Subcutaneous abdominal adipose tissue (tissue), 5 donors: Measurements from ENCODE around the gene CCDC86.
"Not testable (repeated sequence)": the region's sequence is repeated elsewhere in the genome, so short reads cannot be mapped to it uniquely, and the experiment has no call there.

ENCODE experiments used
- H3K27ac ChIP-seq: one replicate; pipeline ENCODE4 v1.7.0; 2013; ENCODE audit warnings: low read depth, mild to moderate bottlenecking, inconsistent platforms, low read length, moderate library complexity
- H3K27me3 ChIP-seq, 5 donors: one replicate each; pipeline ENCODE4 v1.7.0; 2013; ENCODE audit warnings: low read length in 5 of 5, inconsistent platforms in 1 of 5; ENCODE audit not compliant: control insufficient read depth in 5 of 5, insufficient read depth in 4 of 5
- H3K36me3 ChIP-seq, 5 donors: one replicate each; pipeline ENCODE4 v1.7.0; 2013; ENCODE audit warnings: low read length in 5 of 5; ENCODE audit not compliant: control insufficient read depth in 5 of 5, insufficient read depth in 5 of 5
- H3K4me1 ChIP-seq, 5 donors: one replicate each; pipeline ENCODE4 v1.7.0; 2013; ENCODE audit warnings: low read length in 5 of 5, mild to moderate bottlenecking in 3 of 5, moderate library complexity in 1 of 5; ENCODE audit not compliant: control insufficient read depth in 5 of 5, insufficient read depth in 5 of 5
- H3K4me3 ChIP-seq, 5 donors: one replicate each; pipeline ENCODE4 v1.7.0; 2013; ENCODE audit warnings: low read length in 5 of 5, low read depth in 1 of 5
- H3K9ac ChIP-seq, 5 donors: one replicate each; pipeline ENCODE4 v1.7.0; 2013; ENCODE audit warnings: low read length in 5 of 5, mild to moderate bottlenecking in 4 of 5, moderate library complexity in 3 of 5
- H3K9me3 ChIP-seq, 5 donors: one replicate each; pipeline ENCODE4 v1.7.0; 2013; ENCODE audit warnings: low read length in 5 of 5; ENCODE audit not compliant: control insufficient read depth in 5 of 5
- donor health status: healthy.
- donor health status: healthy.
- donor health status: healthy.
- donor health status: healthy.
- donor health status: healthy.

CCDC86 gene

GRCh38 chr11:60810151-60810550 is 31.8 kb upstream of the CCDC86 start:
- peaks cover 0 to 14% (median 0%) of the 10 kb centered on the region in 5 donors for H3K4me1 ChIP-seq
- no peaks in the 10 kb centered on the region for H3K36me3 ChIP-seq
- H3K9me3 ChIP-seq, result no peaks in the 10 kb centered on the region
- H3K27ac ChIP-seq, result no peak overlapping the region
- peaks cover 0 to 7% (median 5%) of the 10 kb centered on the region in 5 donors for H3K27me3 ChIP-seq
- peak overlapping the region in 1 of 5 donors; percentile 6 for H3K9ac ChIP-seq
- no peak overlapping the region for H3K4me3 ChIP-seq

GRCh38 chr11:60810569-60810968 is 31.3 kb upstream of the CCDC86 start:
- H3K27ac ChIP-seq, result no peak overlapping the region
- H3K4me3 ChIP-seq, result no peak overlapping the region
- peak overlapping the region in 1 of 5 donors; percentile 6 for H3K9ac ChIP-seq
- peaks cover 0 to 7% (median 5%) of the 10 kb centered on the region in 5 donors for H3K27me3 ChIP-seq
- H3K36me3 ChIP-seq, result no peaks in the 10 kb centered on the region
- no peaks in the 10 kb centered on the region for H3K9me3 ChIP-seq
- H3K4me1 ChIP-seq, result peaks cover 0 to 14% (median 0%) of the 10 kb centered on the region in 5 donors

- Histone ChIP-seq H3K9ac (no peak overlapping the region), H3K36me3 (no peaks in the 10 kb centered on the region), H3K27ac (no peak overlapping the region), H3K27me3 (peaks cover 0 to 7% (median 5%) of the 10 kb centered on the region in 5 donors), H3K4me1 (peaks cover 0 to 14% (median 0%) of the 10 kb centered on the region in 5 donors), H3K4me3 (no peak overlapping the region), H3K9me3 (peaks cover 3 to 15% (median 14%) of the 10 kb centered on the region in 5 donors)
Observed at GRCh38 chr11:60813324-60813723, 28.6 kb upstream of the CCDC86 start.

GRCh38 chr11:60814112-60814511 is 27.8 kb upstream of the CCDC86 start:
- Histone ChIP-seq H3K27ac (no peak overlapping the region), H3K36me3 (no peaks in the 10 kb centered on the region), H3K27me3 (peaks cover 0 to 9% (median 5%) of the 10 kb centered on the region in 5 donors), H3K9me3 (peaks cover 3 to 15% (median 14%) of the 10 kb centered on the region in 5 donors), H3K4me1 (peaks cover 0 to 14% (median 0%) of the 10 kb centered on the region in 5 donors), H3K9ac (no peak overlapping the region), H3K4me3 (no peak overlapping the region)

GRCh38 chr11:60816590-60817157 is 25.2 kb upstream of the CCDC86 start:
- Histone ChIP-seq H3K27me3 (peaks cover 0 to 7% (median 0%) of the 10 kb centered on the region in 5 donors), H3K27ac (no peak overlapping the region)

GRCh38 chr11:60818057-60818456 is 23.9 kb upstream of the CCDC86 start:
- Histone ChIP-seq H3K9me3 (peaks cover 3 to 15% (median 14%) of the 10 kb centered on the region in 5 donors), H3K4me1 (peaks cover 0 to 10% (median 3%) of the 10 kb centered on the region in 5 donors), H3K4me3 (no peak overlapping the region), H3K27me3 (peaks cover 0 to 3% (median 0%) of the 10 kb centered on the region in 5 donors), H3K27ac (no peak overlapping the region), H3K9ac (no peak overlapping the region), H3K36me3 (no peaks in the 10 kb centered on the region)

More at GRCh38 chr11:60816590-60817157, 25.2 kb upstream of the CCDC86 start:
- no peak overlapping the region for H3K9ac ChIP-seq
- H3K9me3 ChIP-seq, result peaks cover 3 to 15% (median 14%) of the 10 kb centered on the region in 5 donors
- peak overlapping the region in 2 of 5 donors; percentile 15 to 20 for H3K4me3 ChIP-seq
- H3K4me1 ChIP-seq, result peaks cover 0 to 5% (median 0%) of the 10 kb centered on the region in 5 donors
- no peaks in the 10 kb centered on the region for H3K36me3 ChIP-seq

GRCh38 chr11:60821827-60822599 is 19.9 kb upstream of the CCDC86 start:
- Histone ChIP-seq H3K36me3 (no peaks in the 10 kb centered on the region), H3K27ac (no peak overlapping the region), H3K9ac (no peak overlapping the region)

GRCh38 chr11:60823745-60824306 is 18.1 kb upstream of the CCDC86 start:
- not testable (repeated sequence) for H3K4me1 ChIP-seq, H3K27ac ChIP-seq, H3K36me3 ChIP-seq, H3K4me3 ChIP-seq, H3K9ac ChIP-seq, H3K9me3 ChIP-seq
- peaks cover 0 to 14% (median 1%) of the 10 kb centered on the region in 5 donors for H3K27me3 ChIP-seq

More at GRCh38 chr11:60821827-60822599, 19.9 kb upstream of the CCDC86 start:
- Histone ChIP-seq H3K4me3 (no peak overlapping the region), H3K27me3 (peaks cover 0 to 3% (median 0%) of the 10 kb centered on the region in 5 donors), H3K4me1 (peaks cover 0 to 10% (median 3%) of the 10 kb centered on the region in 5 donors), H3K9me3 (peaks cover under 1 to 7% (median 7%) of the 10 kb centered on the region in 5 donors)

- no peaks in the 10 kb centered on the region for H3K36me3 ChIP-seq
- no peak overlapping the region for H3K4me3 ChIP-seq
- H3K27me3 ChIP-seq, result peaks cover 0 to 14% (median 2%) of the 10 kb centered on the region in 5 donors
- peaks cover 0 to 10% (median 3%) of the 10 kb centered on the region in 5 donors for H3K4me1 ChIP-seq
- no peak overlapping the region for H3K9ac ChIP-seq
- no peak overlapping the region for H3K27ac ChIP-seq
- no peaks in the 10 kb centered on the region for H3K9me3 ChIP-seq
Observed at GRCh38 chr11:60825118-60825517, 16.8 kb upstream of the CCDC86 start.

- Histone ChIP-seq H3K36me3 (no peaks in the 10 kb centered on the region), H3K27ac (no peak overlapping the region), H3K9me3 (no peaks in the 10 kb centered on the region), H3K27me3 (peaks cover 0 to 14% (median 2%) of the 10 kb centered on the region in 5 donors), H3K4me3 (no peak overlapping the region), H3K9ac (no peak overlapping the region), H3K4me1 (peaks cover 0 to 10% (median 3%) of the 10 kb centered on the region in 5 donors)
Observed at GRCh38 chr11:60825790-60826189, 16.1 kb upstream of the CCDC86 start.
